H1 (cell line): ENCODE results near the gene CEND1. TPM values are rescaled to one million over a fixed set of nuclear protein-coding genes. Genes with fewer than 3 reads are reported as not detected.

ENCODE experiments used
- CTCF ChIA-PET: fragments of 300-600 bp; sonication (Branson Sonifier 250); formaldehyde crosslinking; loops from one replicate; lab custom pipeline; 2021; ENCODE audit not compliant: partially characterized antibody; lab: Charles Lee
- POLR2A ChIA-PET: fragments of 300-600 bp; sonication (Branson Sonifier 250); formaldehyde crosslinking; loops from one replicate; lab custom pipeline; 2021; ENCODE audit warnings: inconsistent platforms; ENCODE audit not compliant: partially characterized antibody; lab: Charles Lee
- DNase-seq, 2 experiments: peaks; one replicate each; pipeline versions ENCODE4 v3.0.0 to v3.0.0-alpha.2; 2010 to 2022; ENCODE audit warnings: low spot score in 2 of 2, low read depth in 1 of 2, mixed read lengths in 1 of 2
- FAIRE-seq: peaks from 2 replicates; lab custom pipeline; 2011; peaks lifted over from hg19 to GRCh38; lab: Jason Lieb, UNC
- H2AFZ ChIP-seq: 2 replicates; pipeline ENCODE4 v1.8.1; 2012; ENCODE audit warnings: low read length, inconsistent platforms
- H2AK5ac ChIP-seq: 2 replicates; pipeline ENCODE4 v1.6.1; 2013; ENCODE audit warnings: low read depth, low read length
- H2BK120ac ChIP-seq: replicated peaks from 2 replicates; pipeline ENCODE3; 2013; ENCODE audit warnings: low read depth, low read length, inconsistent platforms
- H2BK12ac ChIP-seq: 2 replicates; pipeline ENCODE4 v1.6.1; 2013; ENCODE audit warnings: low read depth, low read length
- H2BK15ac ChIP-seq: 2 replicates; pipeline ENCODE4 v1.6.1; 2013; ENCODE audit warnings: low read length
- H2BK20ac ChIP-seq: 2 replicates; pipeline ENCODE4 v1.6.1; 2013; ENCODE audit warnings: low read length
- H2BK5ac ChIP-seq: 2 replicates; pipeline ENCODE4 v1.6.1; 2013; ENCODE audit warnings: low read depth, low read length
- H3K14ac ChIP-seq: 2 replicates; pipeline ENCODE4 v1.6.1; 2013; ENCODE audit warnings: inconsistent platforms; ENCODE audit not compliant: insufficient read length
- H3K18ac ChIP-seq: 2 replicates; pipeline ENCODE4 v1.6.1; 2013; ENCODE audit warnings: low read length; ENCODE audit errors: extremely low read depth
- H3K23ac ChIP-seq: 2 replicates; pipeline ENCODE4 v1.6.1; 2013; ENCODE audit warnings: inconsistent platforms; ENCODE audit not compliant: insufficient read length
- H3K23me2 ChIP-seq: 2 replicates; pipeline ENCODE4 v1.6.1; 2013; ENCODE audit warnings: low read depth, low read length
- H3K27ac ChIP-seq: 2 replicates; pipeline ENCODE4 v1.6.1; 2011; ENCODE audit warnings: low read depth, low read length, inconsistent platforms
- H3K27me3 ChIP-seq, 4 experiments: replicated peaks in 1 of 4; 1 replicate in 1 of 4; 2 replicates in 3 of 4; pipeline versions ENCODE4 v1.6.1 to v1.8.1; 2011 to 2013; ENCODE audit warnings: low read length in 3 of 4, mild to moderate bottlenecking in 3 of 4, inconsistent platforms in 2 of 4, mixed read lengths in 2 of 4, moderate library complexity in 1 of 4; ENCODE audit not compliant: control insufficient read depth in 3 of 4, insufficient read depth in 3 of 4; ENCODE audit errors: extremely low read depth in 1 of 4
- H3K36me3 ChIP-seq, 4 experiments: 2 replicates each; pipeline versions ENCODE4 v1.6.1 to v1.8.1; 2011 to 2013; ENCODE audit warnings: mild to moderate bottlenecking in 4 of 4, low read length in 3 of 4, moderate library complexity in 2 of 4, control low read depth in 1 of 4, inconsistent platforms in 1 of 4; ENCODE audit not compliant: insufficient read depth in 4 of 4, control insufficient read depth in 2 of 4
- H3K4ac ChIP-seq: replicated peaks from 2 replicates; pipeline ENCODE3; 2013; ENCODE audit warnings: low read length, low read depth, mixed read lengths, inconsistent platforms; ENCODE audit not compliant: insufficient read length
- H3K4me1 ChIP-seq, 4 experiments: replicated peaks in 1 of 4; 1 replicate in 1 of 4; 2 replicates in 3 of 4; pipeline versions ENCODE4 v1.6.1 to v1.8.1; 2011 to 2013; ENCODE audit warnings: low read length in 3 of 4, inconsistent platforms in 2 of 4, mixed read lengths in 1 of 4; ENCODE audit not compliant: insufficient read depth in 4 of 4, control insufficient read depth in 3 of 4
- H3K4me2 ChIP-seq, 2 experiments: 2 replicates each; pipeline versions ENCODE4 v1.6.1 to v1.8.1; 2011 to 2013; ENCODE audit warnings: low read depth in 2 of 2, low read length in 2 of 2, control low read depth in 1 of 2, inconsistent platforms in 1 of 2, mild to moderate bottlenecking in 1 of 2; ENCODE audit not compliant: insufficient read depth in 1 of 2
- H3K4me3 ChIP-seq, 4 experiments: fragments of 200-600, 300-600 bp in 1 of 4; sonication (generic), shearing (Covaris generic), sonication (Bioruptor Twin) in 1 of 4; 2 replicates each; pipeline versions ENCODE4 v1.5.1 to v1.8.1; 2011 to 2016; ENCODE audit warnings: low read length in 4 of 4, low read depth in 3 of 4, control low read depth in 2 of 4, inconsistent platforms in 2 of 4, mild to moderate bottlenecking in 2 of 4, mixed read lengths in 1 of 4, moderate library complexity in 1 of 4; ENCODE audit not compliant: insufficient read depth in 2 of 4; ENCODE audit errors: extremely low read depth in 1 of 4
- H3K56ac ChIP-seq: replicated peaks from 2 replicates; pipeline ENCODE3; 2013; ENCODE audit warnings: low read depth, mild to moderate bottlenecking, mixed read lengths, low read length, inconsistent platforms; ENCODE audit not compliant: insufficient read length
- H3K79me1 ChIP-seq: 2 replicates; pipeline ENCODE4 v1.6.1; 2013; ENCODE audit warnings: low read depth, low read length, control low read depth
- H3K79me2 ChIP-seq, 2 experiments: 2 replicates each; pipeline versions ENCODE4 v1.6.1 to v1.8.1; 2012 to 2013; ENCODE audit warnings: low read length in 2 of 2, mild to moderate bottlenecking in 2 of 2, inconsistent platforms in 1 of 2; ENCODE audit not compliant: insufficient read depth in 2 of 2, control insufficient read depth in 1 of 2
- H3K9ac ChIP-seq, 4 experiments: replicated peaks in 1 of 4; 1 replicate in 1 of 4; 2 replicates in 3 of 4; pipeline versions ENCODE4 v1.6.1 to v1.8.1; 2011 to 2013; ENCODE audit warnings: low read depth in 3 of 4, low read length in 3 of 4, control low read depth in 2 of 4, mild to moderate bottlenecking in 2 of 4, moderate library complexity in 2 of 4, inconsistent platforms in 1 of 4; ENCODE audit errors: extremely low read depth in 1 of 4
- H3K9me3 ChIP-seq, 2 experiments: 2 replicates each; pipeline versions ENCODE4 v1.6.1 to v1.8.1; 2012 to 2013; ENCODE audit warnings: mild to moderate bottlenecking in 2 of 2, moderate library complexity in 2 of 2, control low read depth in 1 of 2, inconsistent platforms in 1 of 2, low read depth in 1 of 2, low read length in 1 of 2, mixed read lengths in 1 of 2; ENCODE audit not compliant: insufficient read depth in 2 of 2
- H4K20me1 ChIP-seq, 2 experiments: replicated peaks in 1 of 2; 2 replicates each; pipeline versions ENCODE3 to v1.8.1; 2011 to 2013; ENCODE audit warnings: inconsistent platforms in 2 of 2, low read length in 2 of 2, mild to moderate bottlenecking in 1 of 2; ENCODE audit not compliant: insufficient read depth in 2 of 2, control insufficient read depth in 1 of 2
- H4K5ac ChIP-seq: 2 replicates; pipeline ENCODE4 v1.6.1; 2013; ENCODE audit warnings: low read length, low read depth, mixed read lengths, inconsistent platforms; ENCODE audit not compliant: insufficient read length
- H4K8ac ChIP-seq: 2 replicates; pipeline ENCODE4 v1.8.0; 2013; ENCODE audit warnings: mild to moderate bottlenecking, moderate library complexity, low read length, inconsistent platforms; ENCODE audit not compliant: insufficient read depth; ENCODE audit errors: extremely low read depth
- H4K91ac ChIP-seq: replicated peaks from 2 replicates; pipeline ENCODE3; 2013; ENCODE audit warnings: low read length, mixed read lengths, inconsistent platforms; ENCODE audit not compliant: insufficient read length
- ZNF274 ChIP-seq: IDR thresholded peaks from 2 replicates; pipeline ENCODE4 v1.7.0; 2012; ENCODE audit warnings: low read length, borderline replicate concordance; ENCODE audit errors: extremely low read depth
- WGBS, 2 experiments: shearing (Covaris generic) in 1 of 2; methylation state at CpG; one replicate each; pipeline versions ENCODE4 v1.1.6 to v1.1.7; 2013 to 2015; ENCODE audit warnings: low lambda C conversion rate in 2 of 2, mixed read lengths in 2 of 2, inconsistent platforms in 1 of 2, low coverage in 1 of 2, missing lambda C conversion rate in 1 of 2; ENCODE audit not compliant: insufficient replicate concordance in 2 of 2, insufficient coverage in 1 of 2, insufficient read length in 1 of 2; ENCODE audit errors: extremely low coverage in 1 of 2, missing lambda C conversion rate in 1 of 2; 5-methylcytosine and 5-hydroxymethylcytosine counted together
- polyA plus RNA-seq, 7 experiments: library from polyadenylated mRNA; depleted of rRNA in 3 of 7; stranded (reverse) in 5 of 7; unstranded in 2 of 7; fragments of >200 nt in 5 of 7; fragments of 200-250 nt in 2 of 7; gene quantifications; 1 replicate in 5 of 7; 2 replicates in 1 of 7; 4 replicates in 1 of 7; pipeline versions ENCODE4 v1.2.1 to v1.2.3, GENCODE V29; 2011 to 2013; ENCODE audit warnings: missing spikeins in 2 of 7, mixed read lengths in 2 of 7
- total RNA-seq: library from RNA; stranded (reverse); fragmentation: NEBNext Ultra II Directional; extraction: Animal tissue kit (Norgen Biotek cat#: 25700); gene quantifications from 2 replicates; pipeline ENCODE4 v1.2.1, GENCODE V29; 2021

CEND1 gene
- total and polyA plus RNA-seq, 2 of the 8 experiments (the other 6 are each of a cell fraction or from before 2014, with no cell fraction given) = 0.82 to 5.0 TPM

DNA sequence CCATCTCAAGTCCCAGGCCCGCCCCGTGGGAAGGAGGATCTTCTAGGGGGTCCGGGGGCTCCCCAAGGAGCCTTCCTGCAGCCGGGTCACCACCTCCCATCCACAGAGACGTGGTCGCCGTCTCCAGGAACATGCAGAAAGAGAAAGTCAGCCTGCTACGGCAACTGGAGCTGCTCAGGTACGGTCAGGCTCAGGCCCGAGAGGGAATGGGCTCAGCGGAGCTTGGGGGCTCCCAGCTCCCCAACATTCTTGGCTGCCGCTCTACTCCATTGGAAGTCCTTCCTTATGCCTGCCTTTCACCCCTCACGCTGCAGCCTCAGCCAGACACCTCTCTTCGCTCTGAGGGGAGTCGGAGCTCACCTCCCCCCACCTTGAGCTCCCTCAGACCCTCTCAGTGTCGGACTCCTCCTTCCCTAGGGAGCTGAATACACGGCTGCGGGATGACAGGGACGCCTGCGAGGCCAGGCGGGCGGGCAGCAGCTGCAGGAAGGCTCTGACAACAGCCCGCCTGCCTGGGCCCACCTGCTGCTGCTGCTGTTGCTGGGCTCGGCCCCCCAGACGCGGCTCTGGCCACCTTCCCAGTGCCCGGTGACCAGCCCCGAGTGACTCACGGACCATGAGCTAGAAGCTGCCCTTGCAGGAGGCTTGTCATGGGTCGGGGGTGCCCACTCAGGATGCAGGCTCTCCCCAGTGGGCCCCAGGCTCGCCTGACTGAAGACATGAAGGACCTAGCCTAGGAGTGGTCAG lies 41.4 kb upstream of the CEND1 start:
- Histone ChIP-seq H3K18ac (no peak overlapping the region; the same call in 1 of the 2 replicates), H3K79me2 (no peaks in the 10 kb centered on the region; a peak in 1 of 4 replicates), H2AK5ac (no peak overlapping the region), H2BK12ac (peak overlapping the region; percentile 10; the same call in 1 of the 2 replicates), H3K23me2 (peaks cover 34% of the 10 kb centered on the region), H2BK120ac (no peak overlapping the region), H3K4me1 (peaks cover 0 to 54% (median 46%) of the 10 kb centered on the region in 4 experiments; a peak in 6 of 7 replicates), H3K79me1 (no peaks in the 10 kb centered on the region; the same call in 1 of the 2 replicates), H2BK15ac (peak overlapping the region; percentile 23; the same call in 1 of the 2 replicates), H3K27me3 (peaks cover 6 to 41% (median 31%) of the 10 kb centered on the region in 4 experiments), H4K91ac (no peak overlapping the region), H3K4me3 (peak overlapping the region in 3 of 4 experiments; percentile 14 to 74 (median 45); a peak in 4 of 8 replicates), H2BK20ac (no peak overlapping the region), H3K27ac (no peak overlapping the region), H4K5ac (no peak overlapping the region), H3K9me3 (no peaks in the 10 kb centered on the region), H2AFZ (no peak overlapping the region), H2BK5ac (no peak overlapping the region), H4K8ac (no peak overlapping the region), H3K23ac (no peak overlapping the region), H3K9ac (no peak overlapping the region), H3K4ac (no peak overlapping the region), H3K4me2 (peak overlapping the region; percentile 84 to 98), H3K14ac (no peak overlapping the region), H3K36me3 (no peaks in the 10 kb centered on the region)
- no peak for DNase-seq
- 57% methylated on average over 28 of the region's 31 CpGs; no CpG with 5 or more reads in 1 of the 2 experiments for WGBS, 2 experiments
- FAIRE-seq = no peak
- ChIA-PET POLR2A (interaction anchor here (1.0 to 53.0 kb wide), 8 partner anchors 1 to 89 kb away, joined by 3 to 1917 read pairs (median 4); partner anchors contain the start of genes CD151, CEND1, CRACR2B and PIDD1), CTCF (interaction anchor here (0.6 to 2.9 kb wide), 10 partner anchors 10 to 90 kb away, joined by 3 to 18 read pairs (median 4); partner anchors contain the start of genes PNPLA2, POLR2L and TSPAN4)
- no peak for TF ChIP-seq ZNF274
- TF ChIP-seq, all 59 proteins: peak for 0
- Histone ChIP-seq H3K56ac (no peak overlapping the region), H4K20me1 (peaks cover 2 to 11% of the 10 kb centered on the region in 2 experiments)
